Right ventricle myocardium inferior (tissue), 1 donor: ENCODE data around the gene COPS7B. TPM values are rescaled to one million over a fixed set of nuclear protein-coding genes. Genes with fewer than 3 reads are reported as not detected.
"Not testable (repeated sequence)": the region's sequence is repeated elsewhere in the genome, so short reads cannot be mapped to it uniquely, and the experiment has no call there.

Experiments
- ATAC-seq: fragments of 200-7000 bp; cut with Tn5 transposase; one replicate; pipeline ENCODE4 v1.9.1; 2020; ENCODE audit warnings: mild to moderate bottlenecking, moderate library complexity
- DNase-seq: peaks from one replicate; pipeline ENCODE4 v3.0.0; 2021; ENCODE audit errors: missing footprints
- intact Hi-C: fragments of 100-400 bp; cut with DNase I; formaldehyde crosslinking; loops from one replicate; pipeline ENCODE4 v1.11.0; 2022
- long read RNA-seq: library from polyadenylated mRNA; unstranded; transcript quantifications from one replicate; pipeline ENCODE4 v2.0.0, GENCODE V29; 2021
- total RNA-seq: library from RNA; stranded (reverse); fragmentation: NEBNext Ultra II Directional; extraction: Animal tissue kit (Norgen Biotek cat#: 25700); gene quantifications from one replicate; pipeline ENCODE4 v1.2.1, GENCODE V29; 2021
- donor health status: DM: no; HTN: yes; CAD: no; lungs with severe emphysema.

The COPS7B gene
- total RNA-seq = 19.8 TPM
- long read RNA-seq, partial matches to known transcripts = 0 of 10 reads
- long read RNA-seq, other reads (novel, unspliced or antisense) = 4 of 10 reads

DNA sequence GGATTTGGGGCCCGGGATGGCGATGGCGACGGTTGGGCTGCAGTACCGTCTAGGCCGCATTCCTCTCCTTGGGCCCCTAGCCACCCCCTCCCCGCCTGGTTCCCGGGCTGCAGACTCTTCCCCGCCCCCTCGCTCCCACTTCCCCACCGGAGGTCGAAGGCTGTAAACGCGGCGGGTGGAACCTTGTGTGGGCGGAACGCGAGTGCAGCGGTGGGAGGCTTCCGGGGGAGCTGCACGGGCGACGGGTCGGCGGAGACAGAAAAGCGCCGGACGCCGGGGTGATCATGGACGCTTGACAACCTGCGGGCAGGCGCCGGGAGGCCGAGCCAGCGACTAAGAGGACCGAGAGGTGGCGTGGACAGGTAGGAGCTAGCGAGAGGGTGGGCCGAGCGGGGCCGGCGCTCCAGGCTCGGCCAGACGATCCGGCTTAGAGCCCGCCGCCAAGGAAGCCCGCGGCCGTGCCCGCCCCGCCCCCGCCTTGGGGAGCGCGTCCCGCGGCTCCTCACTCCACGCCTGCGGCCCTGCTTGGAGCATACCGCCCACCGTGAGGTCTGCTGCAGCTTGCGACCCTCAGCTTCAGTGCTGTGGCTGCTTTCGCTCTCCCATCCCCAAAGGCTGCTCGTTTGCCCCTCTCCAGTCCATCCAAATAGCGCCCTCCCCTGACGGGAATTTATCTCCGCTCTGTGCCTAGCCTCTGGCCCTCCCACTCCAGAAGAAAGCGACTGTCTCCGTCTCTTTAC is at the start of gene COPS7B:
TSS of gene COPS7B (plus strand) at position 269 of the 740 bp plus-strand sequence. CDS start 2,126 bp downstream, outside the sequence.
- intact Hi-C loops = no loop called here
- DNase-seq = peak; percentile 93

DNA sequence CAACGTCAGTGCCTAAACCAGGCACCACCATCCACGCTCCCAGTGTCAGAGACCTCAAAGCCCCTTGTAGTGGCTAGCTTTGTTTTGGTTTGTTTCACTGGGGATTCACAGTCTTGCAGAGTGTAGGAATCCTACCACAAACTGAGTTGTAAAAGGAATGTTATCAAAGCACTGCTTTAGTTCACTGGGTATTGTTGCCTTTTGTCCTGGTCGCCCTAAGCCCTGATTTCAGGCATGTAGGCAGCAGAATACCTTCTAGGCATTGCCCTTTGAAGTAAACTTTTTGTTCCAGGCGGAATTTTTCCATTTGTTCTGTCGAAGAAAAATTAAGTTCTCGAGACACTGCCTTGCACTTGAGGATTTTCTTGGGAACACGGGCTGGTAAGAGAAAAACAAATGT is 48.5 kb upstream of the COPS7B start:
- DNase-seq (no peak), ATAC-seq (no peak)
- intact Hi-C loops = no loop called here

More for the DNA sequence above, at the start of gene COPS7B:
- ATAC-seq = peak; percentile 47

DNA sequence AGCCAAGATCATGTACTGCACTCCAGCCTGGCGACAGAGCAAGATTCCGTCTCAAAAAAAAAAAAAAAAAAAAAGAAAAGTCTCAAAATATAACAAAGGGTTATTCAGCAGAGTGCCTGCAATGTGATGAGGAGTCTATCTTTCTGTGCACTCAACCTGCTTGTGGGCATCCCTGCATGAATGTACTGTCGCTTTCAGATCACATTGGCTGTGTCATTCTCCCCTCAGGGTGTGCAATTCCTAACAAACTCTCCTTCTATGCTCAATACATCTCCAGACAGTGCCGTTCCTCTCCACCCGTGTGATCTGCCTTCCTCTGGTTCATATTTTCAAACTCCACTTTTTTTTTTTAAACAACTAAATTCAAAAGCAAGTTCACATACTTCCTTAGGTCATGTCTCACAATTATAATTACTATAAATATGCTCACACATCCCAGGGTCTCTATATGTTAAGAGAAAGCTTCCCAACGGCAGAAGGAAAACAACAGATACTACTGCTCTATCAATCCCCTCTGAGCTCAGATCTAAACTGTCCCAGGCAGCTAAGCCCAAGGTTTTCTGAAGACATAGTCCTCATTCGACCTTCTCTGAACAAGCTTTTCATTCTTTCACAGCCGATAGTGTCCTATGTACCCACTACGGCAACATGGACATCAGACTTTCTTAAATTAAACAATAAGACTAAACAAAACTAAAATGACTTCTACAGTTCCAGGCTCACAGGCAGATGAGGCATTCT is 42.7 kb upstream of the COPS7B start:
- ATAC-seq (no peak), DNase-seq (no peak)
- intact Hi-C loops = no loop called here

DNA sequence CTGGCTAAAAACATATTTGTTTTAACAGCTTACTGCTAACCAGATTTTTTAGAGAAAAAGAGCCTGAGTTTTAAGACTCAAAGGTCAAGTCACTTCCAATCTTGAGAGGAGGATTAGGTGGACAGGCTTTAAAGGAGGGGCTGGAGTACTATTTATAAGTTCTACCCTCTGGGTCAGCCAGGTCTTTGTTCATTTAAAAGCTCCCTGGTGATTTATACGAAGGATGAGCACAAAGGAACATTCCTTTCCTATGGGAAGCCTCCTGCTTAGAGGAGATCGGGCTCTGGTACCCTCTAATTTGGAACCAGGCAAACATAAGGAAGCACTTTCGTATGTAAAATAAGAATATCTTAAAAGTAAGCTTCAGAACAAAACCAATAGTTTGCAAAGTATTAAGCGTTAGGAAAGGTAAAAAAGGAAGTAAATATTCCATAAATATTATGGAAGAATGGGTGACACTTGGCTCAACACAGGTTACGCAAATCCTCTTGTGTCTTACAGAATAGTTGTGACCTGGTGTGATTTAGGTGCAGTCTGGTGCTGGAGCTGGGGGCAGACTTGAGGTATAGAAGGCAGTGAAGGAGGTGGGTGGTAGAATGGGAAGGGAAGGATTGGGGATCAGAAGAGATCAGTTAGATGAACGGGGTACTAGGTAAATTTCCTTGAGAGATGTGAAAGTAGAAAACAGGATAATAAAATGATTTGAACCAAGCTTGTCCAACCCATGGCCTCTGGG is 40.8 kb upstream of the COPS7B start:
- intact Hi-C loops = no loop called here
- DNase-seq (no peak), ATAC-seq (no peak)

DNA sequence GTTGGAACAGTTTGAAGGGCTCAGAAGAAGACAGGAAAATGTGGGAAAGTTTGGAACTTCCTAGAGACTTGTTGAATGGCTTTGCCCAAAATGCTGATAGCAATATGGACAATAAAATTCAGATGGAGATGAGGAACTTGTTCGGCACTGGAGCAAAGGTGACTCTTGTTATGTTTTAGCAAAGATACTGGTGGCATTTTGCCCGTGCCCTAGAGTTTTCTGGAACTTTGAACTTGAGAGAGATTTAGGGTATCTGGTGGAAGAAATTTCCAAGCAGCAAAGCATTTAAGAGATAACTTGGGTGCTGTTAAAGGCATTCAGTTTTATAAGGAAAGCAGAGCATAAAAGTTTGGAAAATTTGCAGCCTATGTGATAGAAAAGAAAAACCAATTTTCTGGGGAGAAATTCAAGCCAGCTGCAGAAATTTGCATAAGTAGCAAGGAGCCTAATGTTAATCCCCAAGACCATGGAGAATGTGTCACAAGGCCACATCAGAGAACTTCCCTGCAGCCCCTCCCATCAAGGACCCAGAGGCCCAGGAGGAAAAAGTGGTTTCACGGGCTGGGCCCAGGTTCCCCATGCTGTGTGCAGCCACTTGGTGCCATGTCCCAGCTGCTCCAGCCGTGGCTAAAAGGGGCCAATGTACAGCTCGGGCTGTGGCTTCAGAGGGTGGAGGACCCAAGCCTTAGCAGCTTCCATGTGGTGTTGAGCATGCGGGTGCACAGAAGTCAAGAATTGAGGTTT is 37.9 kb upstream of the COPS7B start:
- intact Hi-C loops, ATAC-seq, DNase-seq: not testable (repeated sequence)

DNA sequence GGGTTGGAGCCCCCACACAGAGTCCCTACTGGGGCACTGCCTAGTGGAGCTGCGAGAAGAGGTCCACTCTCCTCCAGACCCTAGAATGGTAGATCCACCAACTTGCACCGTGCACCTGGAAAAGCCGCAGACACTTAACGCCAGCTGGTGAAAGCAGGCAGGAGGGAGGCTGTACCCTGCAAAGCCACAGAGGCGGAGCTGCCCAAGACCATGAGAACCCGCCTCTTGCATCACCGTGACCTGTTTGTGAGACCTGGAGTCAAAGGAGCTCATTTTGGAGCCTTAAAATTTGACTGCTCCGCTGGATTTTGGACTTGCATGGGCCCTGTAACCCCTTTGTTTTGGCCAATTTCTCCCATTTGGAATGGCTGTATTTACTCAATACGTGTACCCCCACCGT is 37.2 kb upstream of the COPS7B start:
- ATAC-seq, intact Hi-C loops, DNase-seq: not testable (repeated sequence)

GRCh38 chr2:231751042-231751815 is 35.0 kb upstream of the COPS7B start:
- ATAC-seq = no peak
- no peak for DNase-seq
- intact Hi-C loops = no loop called here

DNA sequence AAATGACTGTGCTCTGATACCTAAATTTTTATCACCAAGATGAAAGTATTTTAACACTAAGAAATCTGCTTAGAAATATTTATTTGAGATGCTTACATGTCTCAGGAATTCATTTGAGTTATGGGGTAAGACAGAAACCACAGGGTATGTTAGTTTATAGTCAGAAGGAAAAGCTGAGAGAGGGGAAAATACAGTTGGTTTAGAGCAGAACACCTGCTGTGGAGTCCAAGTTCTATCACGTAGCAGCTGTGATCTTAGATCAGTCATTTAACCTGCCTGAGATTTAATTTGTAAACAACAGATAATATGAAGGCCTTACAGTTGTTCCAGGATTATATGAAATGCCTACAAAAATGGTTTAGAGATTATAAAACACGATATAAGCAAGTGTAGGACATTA is 34.2 kb upstream of the COPS7B start:
- DNase-seq (no peak), ATAC-seq (no peak)
- intact Hi-C loops = no loop called here

DNA sequence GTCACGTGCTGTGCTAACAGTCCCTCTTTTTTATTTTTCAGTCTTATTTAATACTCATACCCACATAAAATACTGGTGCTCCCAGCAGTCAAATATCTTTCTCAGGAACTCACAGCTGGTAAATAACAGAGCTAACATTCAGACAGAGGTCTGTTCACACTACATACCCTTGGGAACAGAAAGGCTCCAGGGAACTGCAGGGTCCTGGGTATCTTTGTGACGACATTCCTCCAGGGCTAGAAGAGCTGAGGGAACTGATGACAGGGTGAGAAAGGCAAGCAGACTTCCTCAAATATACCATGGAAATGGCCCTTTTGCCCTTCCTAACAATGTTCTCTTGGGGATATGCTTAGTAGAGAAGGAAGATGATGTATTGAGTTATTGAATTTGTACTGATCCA is 24.5 kb upstream of the COPS7B start:
- DNase-seq = no peak
- ATAC-seq = peak; percentile 37
- intact Hi-C loops = no loop called here

GRCh38 chr2:231764124-231764523 is 22.1 kb upstream of the COPS7B start:
- ATAC-seq = no peak
- intact Hi-C loops = no loop called here
- no peak for DNase-seq

- no peak for DNase-seq
- intact Hi-C loops = no loop called here
These were observed 21.5 kb upstream of the COPS7B start for GRCh38 chr2:231764760-231765159.

DNA sequence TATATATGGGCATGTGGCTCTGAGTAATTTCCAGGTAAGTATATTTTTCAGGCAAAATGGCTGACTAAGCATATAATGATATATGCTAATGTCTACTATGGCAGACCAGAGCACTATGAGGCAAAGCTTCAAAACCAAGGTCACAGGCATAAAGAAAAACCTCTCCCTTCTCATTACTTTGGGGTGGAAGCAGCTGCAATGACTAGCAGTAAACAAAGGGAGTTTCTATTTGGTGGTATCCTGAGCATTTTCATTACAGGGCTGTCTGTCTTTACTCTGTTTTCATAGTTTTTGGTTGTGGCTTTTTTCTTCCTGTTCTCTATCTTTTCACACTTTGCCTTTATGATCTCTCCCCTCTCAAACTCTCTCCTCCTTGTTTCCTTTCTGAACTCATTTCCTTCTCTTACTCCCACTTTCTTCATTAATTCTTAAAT is 20.7 kb upstream of the COPS7B start:
- DNase-seq (no peak), ATAC-seq (no peak)
- intact Hi-C loops = no loop called here

More at GRCh38 chr2:231764760-231765159, 21.5 kb upstream of the COPS7B start:
- no peak for ATAC-seq

- ATAC-seq = no peak
- intact Hi-C loops = no loop called here
- DNase-seq = no peak
These were observed 16.8 kb upstream of the COPS7B start for GRCh38 chr2:231769170-231770136.

DNA sequence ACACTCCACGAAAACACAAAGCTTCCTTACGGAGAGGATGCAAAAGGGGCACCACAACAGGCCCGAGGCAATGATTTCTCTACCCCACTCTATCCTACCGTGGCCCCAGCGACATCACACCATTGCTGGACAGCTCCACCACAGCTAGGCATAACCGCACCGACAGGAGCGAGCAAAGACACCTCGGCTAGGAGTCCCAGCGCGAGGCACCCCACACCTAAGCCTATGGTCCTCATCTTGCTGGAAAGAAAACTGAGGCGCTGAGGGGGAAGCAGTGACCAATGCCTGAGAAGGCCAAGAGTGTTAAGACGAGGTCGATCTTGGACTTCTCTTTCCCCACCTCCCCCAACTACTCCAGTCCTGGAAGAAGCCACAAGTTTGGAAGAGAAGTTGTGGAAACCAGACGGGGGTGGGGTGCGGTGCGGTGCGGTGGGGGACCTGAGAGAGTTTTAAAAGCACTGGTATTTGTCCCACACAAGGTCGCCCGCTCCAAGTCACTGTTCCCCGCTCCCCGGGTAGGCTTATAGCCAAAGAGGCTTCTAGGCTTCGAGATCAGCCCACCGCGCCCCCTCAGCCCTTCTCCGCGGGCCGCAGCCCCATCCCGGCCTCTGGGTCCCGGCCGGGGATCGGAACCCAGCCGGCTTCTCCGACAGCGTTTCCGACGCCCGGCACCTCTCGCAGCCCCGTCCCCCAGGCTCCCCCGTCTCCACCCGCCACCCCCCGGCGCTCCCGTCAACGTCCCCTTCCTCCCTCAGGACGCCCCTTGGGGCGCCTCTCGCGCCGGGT is 5.9 kb upstream of the COPS7B start:
- intact Hi-C loops = loop anchor here (5.0 kb wide), 1 partner anchor 68 kb away; no protein-coding TSS in a partner anchor
- no peak for ATAC-seq
- DNase-seq = no peak

DNA sequence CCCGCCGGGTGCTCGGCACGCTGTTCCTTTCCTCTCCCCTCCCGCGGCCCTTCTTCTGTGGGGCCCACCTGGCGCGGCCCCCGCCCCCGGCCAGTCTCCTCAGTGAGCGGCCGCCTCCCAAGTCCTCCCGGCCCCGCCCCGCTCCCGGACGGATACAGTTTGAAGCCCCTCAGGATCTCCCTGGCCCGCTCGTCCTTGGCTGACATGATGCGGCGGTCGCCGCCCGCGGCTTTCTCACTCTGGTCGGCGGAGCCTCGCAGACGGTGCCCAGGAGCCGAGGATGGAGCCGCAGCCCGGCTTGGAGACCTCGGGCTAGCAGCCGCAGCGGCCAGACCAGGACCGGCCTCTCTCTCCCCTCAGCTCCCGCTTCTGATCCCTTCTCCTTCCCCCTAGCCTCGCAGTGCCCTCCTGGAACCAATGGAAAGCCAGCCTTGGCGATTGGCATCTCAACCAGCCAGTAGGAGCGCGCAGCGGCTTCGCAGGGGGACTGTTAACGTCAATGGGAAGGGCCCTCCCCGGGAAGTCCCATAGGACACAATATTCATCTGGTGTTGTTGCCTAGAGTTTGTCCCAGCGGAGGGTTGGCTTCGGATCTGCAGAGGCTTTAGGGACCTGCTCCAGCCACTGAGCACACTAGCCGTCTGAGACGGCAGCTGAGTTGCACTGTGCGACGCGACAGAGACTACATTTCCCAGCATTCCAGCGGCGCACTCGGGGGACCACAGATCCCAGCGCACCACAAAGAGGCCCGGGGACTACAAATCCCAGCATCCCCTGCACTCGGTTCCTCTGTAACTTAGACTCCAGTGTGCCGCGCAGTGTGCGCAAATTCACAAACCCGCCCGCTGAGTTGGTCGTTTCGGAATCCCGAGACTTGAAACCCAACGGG is 5.1 kb upstream of the COPS7B start, which contains the start of gene PDE6D:
TSS of gene PDE6D (minus strand) at position 374 of the 889 bp plus-strand sequence. CDS start at position 206, 168 bp downstream.
- peak; percentile 97 for ATAC-seq
- intact Hi-C loops = loop anchor here (5.0 kb wide), 1 partner anchor 69 kb away; no protein-coding TSS in a partner anchor
- DNase-seq = peak; percentile 98
